Fibroblast of skin of abdomen (primary cell): Measurements from ENCODE around the gene ZBTB18. TPM values are rescaled to one million over a fixed set of nuclear protein-coding genes. Genes with fewer than 3 reads are reported as not detected.
"Not testable (repeated sequence)": the region's sequence is repeated elsewhere in the genome, so short reads cannot be mapped to it uniquely, and the experiment has no call there.

Source experiments
- DNase-seq: peaks from one replicate; pipeline ENCODE4 v3.0.0-alpha.2; 2013
- polyA plus RNA-seq, 2 experiments: library from polyadenylated mRNA; unstranded; fragments of 120-200 nt; gene quantifications; one replicate each; pipeline ENCODE4 v1.2.1, GENCODE V29; 2013; ENCODE audit not compliant: insufficient read length in 2 of 2

The ZBTB18 gene
- 27.6 TPM for polyA plus RNA-seq (2013, experiment 1 of 2; ENCODE audit: insufficient read length)
- polyA plus RNA-seq (2013, experiment 2 of 2; ENCODE audit: insufficient read length): 26.9 TPM

GRCh38 chr1:244050835-244051444 lies at the start of gene ZBTB18:
TSS of gene ZBTB18 (plus strand) at chr1:244051283. CDS start at chr1:244051432, 149 bp downstream.
- peak; percentile 88 for DNase-seq

- no peak for DNase-seq
These were observed 48.4 kb upstream of the ZBTB18 start for GRCh38 chr1:244002721-244003120.

GRCh38 chr1:244005455-244005854 lies 45.6 kb upstream of the ZBTB18 start:
- DNase-seq: no peak

- DNase-seq: no peak
These were observed 44.6 kb upstream of the ZBTB18 start for GRCh38 chr1:244006381-244006901.

GRCh38 chr1:244006961-244007360 lies 44.1 kb upstream of the ZBTB18 start:
- DNase-seq: no peak

GRCh38 chr1:244010191-244010590 lies 40.9 kb upstream of the ZBTB18 start:
- DNase-seq: no peak

- no peak for DNase-seq
These were observed 40.4 kb upstream of the ZBTB18 start for GRCh38 chr1:244010703-244011123.

GRCh38 chr1:244011271-244011670 lies 39.8 kb upstream of the ZBTB18 start:
- no peak for DNase-seq

- DNase-seq: no peak
These were observed 39.3 kb upstream of the ZBTB18 start for GRCh38 chr1:244011786-244012185.

- DNase-seq: peak; percentile 51
These were observed 38.9 kb upstream of the ZBTB18 start for GRCh38 chr1:244012202-244012601.

- no peak for DNase-seq
These were observed 38.0 kb upstream of the ZBTB18 start for GRCh38 chr1:244013100-244013499.

- not testable (repeated sequence) for DNase-seq
These were observed 36.2 kb upstream of the ZBTB18 start for GRCh38 chr1:244014862-244015261.

- DNase-seq: peak; percentile 14
These were observed 31.0 kb upstream of the ZBTB18 start for GRCh38 chr1:244019982-244020485.

- no peak for DNase-seq
These were observed 29.7 kb upstream of the ZBTB18 start for GRCh38 chr1:244021427-244021826.

GRCh38 chr1:244022311-244022710 lies 28.8 kb upstream of the ZBTB18 start:
- DNase-seq: peak; percentile 17

- no peak for DNase-seq
These were observed 28.1 kb upstream of the ZBTB18 start for GRCh38 chr1:244022864-244023440.

- DNase-seq: no peak
These were observed 23.5 kb upstream of the ZBTB18 start for GRCh38 chr1:244027491-244028145.

- DNase-seq: no peak
These were observed 22.4 kb upstream of the ZBTB18 start for GRCh38 chr1:244028701-244029100.

GRCh38 chr1:244029124-244029523 lies 22.0 kb upstream of the ZBTB18 start:
- no peak for DNase-seq

- peak; percentile 39 for DNase-seq
These were observed 20.5 kb upstream of the ZBTB18 start for GRCh38 chr1:244030481-244031040.

- DNase-seq: no peak
These were observed 15.7 kb upstream of the ZBTB18 start for GRCh38 chr1:244035358-244035757.

- no peak for DNase-seq
These were observed 13.8 kb upstream of the ZBTB18 start for GRCh38 chr1:244037252-244037651.
